Activated T-cell treated with anti-CD3 and anti-CD28 coated beads, Interleukin-2, amount 50 U/mL, for 72 hours (primary cell): ENCODE measurements around the gene OR5W2. TPM values are rescaled to one million over a fixed set of nuclear protein-coding genes. Genes with fewer than 3 reads are reported as not detected.

Experiments used
- total RNA-seq, 2 donors: library from RNA; stranded (reverse); gene quantifications; one replicate each; pipeline ENCODE4 v1.2.3, GENCODE V29; 2022

Gene OR5W2
- total RNA-seq, 2 donors from 2014 or later: not detected

Other genes with a start within 250 kb of the OR5W2 start
- gene OR5D13, start 141.1 kb downstream of the OR5W2 start, total RNA-seq: not detected
- not detected for gene OR5D14, start 119.0 kb downstream of the OR5W2 start, total RNA-seq
- gene OR5L1, start 103.2 kb downstream of the OR5W2 start, total RNA-seq: not detected
- not detected for gene OR5D18, start 95.0 kb downstream of the OR5W2 start, total RNA-seq
- not detected for gene OR5L2, start 87.4 kb downstream of the OR5W2 start, total RNA-seq
- gene OR5D16, start 75.8 kb downstream of the OR5W2 start, total RNA-seq: not detected
- gene TRIM51, start 31.3 kb downstream of the OR5W2 start, total RNA-seq: not detected
- gene OR5I1, start 21.8 kb upstream of the OR5W2 start, total RNA-seq: not detected
- gene OR10AG1, start 55.4 kb upstream of the OR5W2 start, total RNA-seq: not detected
- gene OR5F1, start 80.0 kb upstream of the OR5W2 start, total RNA-seq: not detected
- gene OR5AS1, start 113.1 kb upstream of the OR5W2 start, total RNA-seq: not detected
- not detected for gene OR8I2, start 178.7 kb upstream of the OR5W2 start, total RNA-seq
- gene OR8H2, start 189.1 kb upstream of the OR5W2 start, total RNA-seq: not detected
- gene OR8H3, start 207.8 kb upstream of the OR5W2 start, total RNA-seq: not detected
- not detected for gene OR8J3, start 225.6 kb upstream of the OR5W2 start, total RNA-seq
- gene OR8K5, start 245.7 kb upstream of the OR5W2 start, total RNA-seq: not detected